Heart right ventricle (tissue), 16 donors: Measurements from ENCODE around the gene ANXA9. TPM values are rescaled to one million over a fixed set of nuclear protein-coding genes. Genes with fewer than 3 reads are reported as not detected.
A peak's percentile ranks its signal among the peaks of the same experiment; 100 is the strongest.

ENCODE experiments used
- ATAC-seq, 8 donors: fragments of 200-7000 bp; cut with Tn5 transposase; one replicate each; pipeline ENCODE4 v1.9.1; 2020; ENCODE audit warnings: mild to moderate bottlenecking in 8 of 8, moderate library complexity in 8 of 8, moderate number of reproducible peaks in 1 of 8
- DNase-seq, 2 donors: peaks; one replicate each; pipeline ENCODE4 v3.0.0-alpha.2; 2020
- H3K27ac ChIP-seq, 10 donors: fragments of 200-600 bp; sonication (generic) in 2 of 10; one replicate each; pipeline versions ENCODE4 v1.5.0 to v1.8.0; 2020 to 2022; ENCODE audit warnings: mild to moderate bottlenecking in 3 of 10
- H3K27me3 ChIP-seq, 7 donors: fragments of 200-600 bp; one replicate each; pipeline ENCODE4 v1.8.0; 2021 to 2022; ENCODE audit warnings: mild to moderate bottlenecking in 2 of 7
- H3K36me3 ChIP-seq, 9 donors: fragments of 200-600 bp; sonication (generic) in 1 of 9; one replicate each; pipeline versions ENCODE4 v1.5.0 to v1.8.0; 2020 to 2022; ENCODE audit warnings: mild to moderate bottlenecking in 2 of 9
- H3K4me1 ChIP-seq, 9 donors: fragments of 200-600 bp; sonication (generic) in 1 of 9; one replicate each; pipeline versions ENCODE4 v1.5.0 to v1.8.0; 2020 to 2022; ENCODE audit warnings: mild to moderate bottlenecking in 4 of 9
- H3K4me3 ChIP-seq, 10 donors: fragments of 200-600 bp; sonication (generic) in 2 of 10; one replicate each; pipeline versions ENCODE4 v1.5.0 to v1.8.0; 2020 to 2022; ENCODE audit warnings: mild to moderate bottlenecking in 7 of 10, moderate library complexity in 2 of 10
- H3K9me3 ChIP-seq, 11 donors: fragments of 200-600 bp in 10 of 11; sonication (generic) in 2 of 11; one replicate each; pipeline versions ENCODE4 v1.5.0 to v1.8.0; 2013 to 2022; ENCODE audit warnings: mild to moderate bottlenecking in 2 of 11, control low read depth in 1 of 11, moderate library complexity in 1 of 11
- WGBS, 2 donors: extraction: QIAGEN DNeasy Blood & Tissue Kit; methylation state at CpG; one replicate each; pipeline ENCODE4 v1.1.7; 2013; ENCODE audit warnings: inconsistent platforms in 1 of 2; 5-methylcytosine and 5-hydroxymethylcytosine counted together
- intact Hi-C, 10 donors: fragments of 100-400 bp; cut with DNase I; formaldehyde crosslinking; loops; one replicate each; pipeline versions ENCODE4 v1.11.1 to v1.14.2; 2022
- long read RNA-seq, 3 donors: library from polyadenylated mRNA; unstranded; transcript quantifications; one replicate each; pipeline ENCODE4 v2.0.0, GENCODE V29; 2020 to 2021
- polyA plus RNA-seq, 2 donors: library from polyadenylated mRNA; stranded (reverse); fragments of 200-250 nt; gene quantifications; one replicate each; pipeline ENCODE4 v1.2.3, GENCODE V29; 2013
- total RNA-seq, 10 donors: library from RNA; stranded (reverse); fragmentation: NEBNext Ultra II Directional in 3 of 10; extraction: Animal tissue kit (Norgen Biotek cat#: 25700) in 3 of 10; gene quantifications; one replicate each; pipeline versions ENCODE4 v1.2.1 to v1.2.4, GENCODE V29; 2021 to 2023
- TF ChIP-seq, protein P1 (sequence below), 9 donors: fragments of 200-600 bp; sonication (generic) in 2 of 9; IDR thresholded peaks; one replicate each; pipeline versions ENCODE4 v1.5.0 to v1.8.0; 2021 to 2022; ENCODE audit warnings: antibody characterized with exemption in 9 of 9, mild to moderate bottlenecking in 5 of 9, moderate library complexity in 1 of 9
- donor health status: Arrhythmogenic right ventricular cardiomyopathy.
- donor health status: ischemic (EF 13 %, LVEDD 7.1; RV severe dilation, severe dysfunction).
- donor health status: healthy with polysubstance abuse.
- donor health status: DM: no; HTN: yes; CAD: no.
- donor health status: DM: no; HTN: no; CAD: no.
- donor health status: ischemic (EF 25% LVEDD 6.9; RV normal size, moderate dysfunction).
- donor health status: ischemic (EF 25% LVEDD 5.7; RV mildly dilated, moderate dysfunction).
- donor health status: healthy.
- donor health status: DM: yes; HTN: yes; CAD: no.
- donor health status: Ischemic cardiomyopathy.
- donor health status: ischemic (EF 35%, LVEDD 5.7; RV mildly dilated, moderate dysfunction).
- donor health status: nonischemic (EF 11% LVEDD 7.7; RV severe dilation, severe dysfunction).
- donor health status: DM: yes; HTN: yes; CAD: no.
- donor health status: PGD.
- donor health status: ischemic (EF 29% LVEDD 5.4; RV normal size, mild dysfunction).
- donor health status: nonischemic (EF 23%, LVEDD 6.1; RV moderate dilation, normal function).

ANXA9 gene, protein sequence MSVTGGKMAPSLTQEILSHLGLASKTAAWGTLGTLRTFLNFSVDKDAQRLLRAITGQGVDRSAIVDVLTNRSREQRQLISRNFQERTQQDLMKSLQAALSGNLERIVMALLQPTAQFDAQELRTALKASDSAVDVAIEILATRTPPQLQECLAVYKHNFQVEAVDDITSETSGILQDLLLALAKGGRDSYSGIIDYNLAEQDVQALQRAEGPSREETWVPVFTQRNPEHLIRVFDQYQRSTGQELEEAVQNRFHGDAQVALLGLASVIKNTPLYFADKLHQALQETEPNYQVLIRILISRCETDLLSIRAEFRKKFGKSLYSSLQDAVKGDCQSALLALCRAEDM
- total RNA-seq: under 1 TPM in 4 of 10 donors, not detected in 6; 0.15 to 0.36 (median 0.20) TPM
- under 1 TPM; 0.06 to 0.15 TPM for polyA plus RNA-seq
- long read RNA-seq, donor 1, partial matches to known transcripts: 0 of 1 reads
- long read RNA-seq, donor 1, other reads (novel, unspliced or antisense): 1 of 1 reads
- long read RNA-seq, donor 2, partial matches to known transcripts: 0 of 3 reads
- long read RNA-seq, donor 2, other reads (novel, unspliced or antisense): 3 of 3 reads
- long read RNA-seq, donor 3: 0 reads

DNA sequence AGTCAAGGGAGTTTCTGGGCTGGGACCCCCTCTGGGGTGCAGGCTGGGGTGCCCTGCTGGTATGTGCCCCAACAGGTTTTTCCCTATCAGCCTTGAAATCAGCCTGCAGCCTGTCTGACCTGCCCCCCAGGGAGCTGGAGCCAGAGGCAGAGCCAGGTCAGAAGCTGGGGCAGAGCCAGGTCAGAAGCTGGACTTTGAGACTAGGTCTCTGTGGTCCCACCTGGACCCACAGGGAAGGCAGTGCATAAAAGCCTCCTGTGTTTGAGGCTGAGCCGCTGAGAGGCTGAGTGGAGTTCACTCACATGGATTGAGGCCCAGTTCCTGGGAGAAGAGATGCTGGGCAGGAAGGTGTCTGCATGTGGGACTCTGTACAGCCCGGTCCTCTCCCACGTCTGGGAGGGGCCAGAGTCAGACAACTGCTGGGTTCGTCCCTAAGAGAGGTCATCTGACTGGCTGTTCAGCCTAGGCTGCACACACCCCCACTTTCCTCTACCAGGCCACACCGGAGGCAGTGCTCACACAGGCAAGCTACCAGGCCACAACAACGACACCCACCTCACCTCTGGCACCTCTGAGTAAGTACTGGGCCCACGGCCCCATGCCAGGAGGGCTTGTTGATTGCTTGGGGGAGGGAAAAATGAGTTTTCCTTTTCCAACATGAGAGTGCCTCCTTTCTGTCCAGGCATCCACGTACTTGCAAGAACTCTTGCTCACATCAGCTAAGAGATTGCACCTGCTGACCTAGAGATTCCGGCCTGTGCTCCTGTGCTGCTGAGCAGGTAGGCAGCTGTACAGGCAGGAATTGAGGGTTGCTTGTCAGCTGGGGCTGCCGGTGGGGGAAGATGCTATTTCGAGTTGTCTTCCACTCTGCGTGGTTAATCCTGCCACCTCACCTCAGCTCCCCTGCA, at the start of gene ANXA9:
TSS of gene ANXA9 (plus strand) at position 488 of the 908 bp plus-strand sequence. CDS start 814 bp downstream, outside the sequence.
- H3K27ac ChIP-seq: no peak within 1 kb of the TSS
- H3K4me1 ChIP-seq: peaks cover 3 to 30% (median 10%) of the 10 kb centered on the region in 9 donors
- DNase-seq (no peak), ATAC-seq (peak in 2 of 8 donors; percentile 3 to 11)
- H3K27me3 ChIP-seq: no peaks in the 10 kb centered on the region
- intact Hi-C loops: no loop called here
- TF ChIP-seq, protein P1, sequence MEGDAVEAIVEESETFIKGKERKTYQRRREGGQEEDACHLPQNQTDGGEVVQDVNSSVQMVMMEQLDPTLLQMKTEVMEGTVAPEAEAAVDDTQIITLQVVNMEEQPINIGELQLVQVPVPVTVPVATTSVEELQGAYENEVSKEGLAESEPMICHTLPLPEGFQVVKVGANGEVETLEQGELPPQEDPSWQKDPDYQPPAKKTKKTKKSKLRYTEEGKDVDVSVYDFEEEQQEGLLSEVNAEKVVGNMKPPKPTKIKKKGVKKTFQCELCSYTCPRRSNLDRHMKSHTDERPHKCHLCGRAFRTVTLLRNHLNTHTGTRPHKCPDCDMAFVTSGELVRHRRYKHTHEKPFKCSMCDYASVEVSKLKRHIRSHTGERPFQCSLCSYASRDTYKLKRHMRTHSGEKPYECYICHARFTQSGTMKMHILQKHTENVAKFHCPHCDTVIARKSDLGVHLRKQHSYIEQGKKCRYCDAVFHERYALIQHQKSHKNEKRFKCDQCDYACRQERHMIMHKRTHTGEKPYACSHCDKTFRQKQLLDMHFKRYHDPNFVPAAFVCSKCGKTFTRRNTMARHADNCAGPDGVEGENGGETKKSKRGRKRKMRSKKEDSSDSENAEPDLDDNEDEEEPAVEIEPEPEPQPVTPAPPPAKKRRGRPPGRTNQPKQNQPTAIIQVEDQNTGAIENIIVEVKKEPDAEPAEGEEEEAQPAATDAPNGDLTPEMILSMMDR (IDR thresholded peaks at IDR 0.05): no peak
- H3K4me3 ChIP-seq: no peak within 1 kb of the TSS
- H3K36me3 ChIP-seq: no peaks in the 10 kb centered on the region
- no peaks in the 10 kb centered on the region for H3K9me3 ChIP-seq
- 74 to 80% methylated on average over 12 of the region's 12 CpGs for WGBS, 2 donors

DNA sequence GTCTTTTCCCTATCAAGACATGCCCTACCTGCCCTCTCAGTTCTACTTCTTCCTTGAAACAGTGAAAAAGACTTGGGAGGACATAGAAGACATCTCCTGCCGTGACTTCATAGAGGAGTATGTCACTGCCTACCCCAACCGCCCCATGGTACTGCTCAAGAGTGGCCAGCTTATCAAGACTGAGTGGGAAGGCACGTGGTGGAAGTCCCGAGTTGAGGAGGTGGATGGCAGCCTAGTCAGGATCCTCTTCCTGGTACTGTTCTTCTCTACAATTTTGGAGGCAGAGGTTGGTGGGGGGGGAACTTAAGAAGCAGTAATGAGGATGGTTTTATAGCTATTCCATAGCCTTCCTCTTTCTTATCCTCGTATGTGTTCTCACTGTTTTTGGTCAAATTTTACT, 37.2 kb upstream of the ANXA9 start:
- TF ChIP-seq, protein P1 (IDR thresholded peaks at IDR 0.05): no peak
- Histone ChIP-seq H3K27me3 (no peaks in the 10 kb centered on the region), H3K36me3 (peaks cover 0 to 100% (median 92%) of the 10 kb centered on the region in 9 donors), H3K27ac (no peak overlapping the region), H3K4me3 (no peak overlapping the region), H3K4me1 (no peaks in the 10 kb centered on the region), H3K9me3 (no peaks in the 10 kb centered on the region)
- 78 to 84% methylated on average over 5 of the region's 5 CpGs for WGBS, 2 donors
- ATAC-seq (no peak), DNase-seq (no peak)
- intact Hi-C loops: no loop called here

DNA sequence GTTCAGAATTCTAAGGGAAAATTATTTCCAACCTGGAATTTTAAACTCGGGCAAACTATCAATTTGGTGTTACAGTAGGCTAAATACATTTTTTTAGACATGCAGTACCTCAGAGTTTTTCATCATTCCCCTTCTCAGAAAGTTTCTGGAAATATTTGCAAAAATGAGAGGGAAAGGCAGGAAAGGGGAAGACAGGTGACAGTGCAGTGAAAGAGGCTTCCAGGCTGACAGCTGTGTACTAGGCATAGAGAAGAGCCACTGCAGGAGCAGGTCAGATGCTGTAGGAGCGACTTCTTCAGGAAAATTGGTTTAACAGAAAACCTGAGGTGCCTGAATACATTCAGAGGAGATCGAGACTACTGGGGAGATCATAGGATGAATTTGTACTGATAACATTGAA, 27.4 kb upstream of the ANXA9 start:
- intact Hi-C loops: no loop called here

More for the DNA sequence above, 27.4 kb upstream of the ANXA9 start:
- no peak for ATAC-seq
- Histone ChIP-seq H3K4me1 (no peaks in the 10 kb centered on the region), H3K27ac (no peak overlapping the region), H3K4me3 (no peak overlapping the region), H3K9me3 (no peaks in the 10 kb centered on the region), H3K27me3 (no peaks in the 10 kb centered on the region), H3K36me3 (peaks cover 0 to 100% (median 69%) of the 10 kb centered on the region in 9 donors)
- TF ChIP-seq, protein P1 (IDR thresholded peaks at IDR 0.05): no peak
- WGBS, 2 donors: 93 to 96% methylated on average over 3 of the region's 3 CpGs
- no peak for DNase-seq
